Keratinocyte (primary cell): ENCODE results near the gene GABRR2.

Source experiments
- EZH2 ChIP-seq: IDR thresholded peaks from one replicate; pipeline ENCODE4 v1.6.1; 2012; ENCODE audit warnings: inconsistent platforms, mild to moderate bottlenecking, low read length, moderate library complexity
- TF ChIP-seq, protein P1 (sequence below), 3 experiments: IDR thresholded peaks in 1 of 3; conservative IDR thresholded peaks in 1 of 3; optimal IDR thresholded peaks in 1 of 3; 2 replicates in 2 of 3; 3 replicates in 1 of 3; pipeline versions ENCODE3 to v1.5.1; 2011; ENCODE audit warnings: low read length in 3 of 3, mild to moderate bottlenecking in 3 of 3, moderate library complexity in 2 of 3, control low read depth in 1 of 3, inconsistent platforms in 1 of 3; ENCODE audit not compliant: insufficient read depth in 2 of 3; ENCODE audit errors: extremely low read depth in 1 of 3

DNA sequence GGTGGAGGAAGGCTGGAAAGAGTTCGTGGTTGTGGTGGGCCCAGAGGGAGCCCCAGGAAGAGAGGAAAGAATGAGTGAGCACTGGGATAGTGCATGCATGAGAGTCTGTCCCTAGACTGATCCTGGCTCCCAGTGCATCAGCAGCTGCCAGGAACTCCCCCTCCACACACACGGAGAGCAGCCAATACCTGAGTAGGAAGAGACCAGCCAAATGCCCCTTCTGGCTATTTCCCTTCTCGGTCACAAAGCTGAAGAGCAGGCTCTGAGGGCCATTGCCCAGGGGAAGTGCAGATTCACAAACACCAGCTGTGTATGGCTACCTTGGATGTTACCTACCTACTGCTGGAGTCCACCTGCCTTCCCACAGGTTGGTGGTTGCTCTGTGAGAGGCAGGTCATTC is 45.1 kb downstream of the GABRR2 start:
- TF ChIP-seq, protein P1, sequence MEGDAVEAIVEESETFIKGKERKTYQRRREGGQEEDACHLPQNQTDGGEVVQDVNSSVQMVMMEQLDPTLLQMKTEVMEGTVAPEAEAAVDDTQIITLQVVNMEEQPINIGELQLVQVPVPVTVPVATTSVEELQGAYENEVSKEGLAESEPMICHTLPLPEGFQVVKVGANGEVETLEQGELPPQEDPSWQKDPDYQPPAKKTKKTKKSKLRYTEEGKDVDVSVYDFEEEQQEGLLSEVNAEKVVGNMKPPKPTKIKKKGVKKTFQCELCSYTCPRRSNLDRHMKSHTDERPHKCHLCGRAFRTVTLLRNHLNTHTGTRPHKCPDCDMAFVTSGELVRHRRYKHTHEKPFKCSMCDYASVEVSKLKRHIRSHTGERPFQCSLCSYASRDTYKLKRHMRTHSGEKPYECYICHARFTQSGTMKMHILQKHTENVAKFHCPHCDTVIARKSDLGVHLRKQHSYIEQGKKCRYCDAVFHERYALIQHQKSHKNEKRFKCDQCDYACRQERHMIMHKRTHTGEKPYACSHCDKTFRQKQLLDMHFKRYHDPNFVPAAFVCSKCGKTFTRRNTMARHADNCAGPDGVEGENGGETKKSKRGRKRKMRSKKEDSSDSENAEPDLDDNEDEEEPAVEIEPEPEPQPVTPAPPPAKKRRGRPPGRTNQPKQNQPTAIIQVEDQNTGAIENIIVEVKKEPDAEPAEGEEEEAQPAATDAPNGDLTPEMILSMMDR (optimal IDR thresholded peaks at IDR 0.05 in 1 of 3, IDR thresholded peaks at IDR 0.05 in 1 of 3, conservative IDR thresholded peaks at IDR 0.05 in 1 of 3; ENCODE audit: extremely low read depth in 1 of 3, insufficient read depth in 2 of 3, low read length in 3 of 3): no peak
- TF ChIP-seq EZH2: no peak
